ENCODE measurements around the gene OR13C5. TPM values are rescaled to one million over a fixed set of nuclear protein-coding genes. Genes with fewer than 3 reads are reported as not detected.
"Not testable (repeated sequence)": the region's sequence is repeated elsewhere in the genome, so short reads cannot be mapped to it uniquely, and the experiment has no call there.

OR13C5 gene
- polyA plus RNA-seq, 1 donor from 2014 or later = not detected

GRCh38 chr9:104604801-104605200, 5.6 kb upstream of the OR13C5 start:
- peaks cover 49% of the 10 kb centered on the region for H3K27me3 ChIP-seq (ENCODE audit: insufficient read depth, low read depth, low read length)
- no peak overlapping the region for H2AFZ ChIP-seq (ENCODE audit: low read depth, low read length)
- no peak overlapping the region for H3K9ac ChIP-seq (ENCODE audit: low read length)
- H3K4me2 ChIP-seq (ENCODE audit: low read length) = no peak overlapping the region
- no peaks in the 10 kb centered on the region for H3K9me3 ChIP-seq (ENCODE audit: low read length)
- no peaks in the 10 kb centered on the region for H3K79me2 ChIP-seq (replicated peaks; ENCODE audit: insufficient read depth, low read length)
- H3F3A ChIP-seq (ENCODE audit: insufficient read depth, low read length, poor library complexity, severe bottlenecking) = no peaks in the 10 kb centered on the region
- H3K4me3 ChIP-seq (ENCODE audit: low read length) = no peak overlapping the region
- no peak overlapping the region for H3K27ac ChIP-seq (ENCODE audit: low read length)
- TF ChIP-seq POLR2AphosphoS5 (IDR thresholded peaks at IDR 0.05) = no peak
- TF ChIP-seq SMC3 (conservative IDR thresholded peaks at IDR 0.05; ENCODE audit: poor library complexity) = no peak
- no peak for TF ChIP-seq CTCF (IDR thresholded peaks at IDR 0.05; ENCODE audit: poor library complexity, severe bottlenecking)
- TF ChIP-seq EZH2 (IDR thresholded peaks at IDR 0.05; ENCODE audit: borderline replicate concordance, insufficient read depth, low read length, poor library complexity, severe bottlenecking) = no peak
- TF ChIP-seq TAF1 (IDR thresholded peaks at IDR 0.05; ENCODE audit: low read depth) = no peak
- no peak for TF ChIP-seq RAD21 (conservative IDR thresholded peaks at IDR 0.05)
- TF ChIP-seq REST (IDR thresholded peaks at IDR 0.05; ENCODE audit: borderline replicate concordance) = no peak
- H4K20me1 ChIP-seq (ENCODE audit: insufficient read depth) = no peaks in the 10 kb centered on the region
- H3K36me3 ChIP-seq (ENCODE audit: insufficient read depth, low read length) = no peaks in the 10 kb centered on the region
- H3K9me2 ChIP-seq (ENCODE audit: insufficient read depth, low read length) = no peaks in the 10 kb centered on the region

DNA sequence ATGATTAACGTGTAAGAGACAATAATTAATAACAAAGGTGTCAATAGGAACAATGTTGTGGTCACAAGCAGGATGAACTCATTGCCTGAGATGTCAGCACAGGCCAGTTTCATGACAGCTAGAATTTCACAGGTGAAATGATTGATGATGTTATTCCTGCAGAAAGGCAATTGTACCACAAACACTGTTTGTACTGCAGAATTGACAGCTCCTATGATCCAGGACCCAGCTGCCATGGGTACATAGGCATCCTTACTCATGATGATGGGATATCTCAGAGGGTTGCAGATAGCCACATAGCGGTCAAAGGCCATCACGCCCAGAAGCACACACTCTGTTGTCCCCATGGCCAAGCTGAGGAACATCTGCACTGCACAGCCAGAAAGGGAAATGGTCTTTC, 464 bp downstream of the OR13C5 start:
- H3K4me3 ChIP-seq (ENCODE audit: low read length); H3F3A ChIP-seq (ENCODE audit: insufficient read depth, low read length, poor library complexity, severe bottlenecking); H3K9me2 ChIP-seq (ENCODE audit: insufficient read depth, low read length); H2AFZ ChIP-seq (ENCODE audit: low read depth, low read length); H3K9ac ChIP-seq (ENCODE audit: low read length); H3K79me2 ChIP-seq (replicated peaks; ENCODE audit: insufficient read depth, low read length); H3K36me3 ChIP-seq (ENCODE audit: insufficient read depth, low read length); H4K20me1 ChIP-seq (ENCODE audit: insufficient read depth); H3K4me2 ChIP-seq (ENCODE audit: low read length); H3K27ac ChIP-seq (ENCODE audit: low read length); H3K9me3 ChIP-seq (ENCODE audit: low read length): not testable (repeated sequence)
- H3K27me3 ChIP-seq (ENCODE audit: insufficient read depth, low read depth, low read length) = peaks cover 20% of the 10 kb centered on the region

DNA sequence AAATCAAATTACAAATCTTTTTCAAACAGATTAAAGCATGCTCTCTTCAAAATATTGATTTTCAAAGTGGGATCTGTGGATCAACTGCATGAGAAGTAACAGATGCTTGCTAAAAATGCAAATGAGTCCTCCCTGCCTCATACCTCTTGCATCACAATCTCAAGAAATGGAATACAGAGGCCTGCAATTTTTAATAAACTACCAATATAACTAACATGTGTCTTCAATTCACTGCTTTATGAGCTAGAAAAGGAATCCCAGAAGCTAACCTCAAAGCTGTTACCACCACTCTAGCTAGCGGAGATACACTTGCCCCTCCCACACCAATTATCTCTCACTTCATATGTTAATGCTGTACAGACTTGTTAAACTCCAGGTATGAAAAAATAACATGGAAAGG, 9.6 kb downstream of the OR13C5 start:
- Histone ChIP-seq H3K27me3 (ENCODE audit: insufficient read depth, low read depth, low read length) (no peaks in the 10 kb centered on the region), H2AFZ (ENCODE audit: low read depth, low read length) (no peak overlapping the region), H3K79me2 (replicated peaks; ENCODE audit: insufficient read depth, low read length) (no peaks in the 10 kb centered on the region), H3F3A (ENCODE audit: insufficient read depth, low read length, poor library complexity, severe bottlenecking) (no peaks in the 10 kb centered on the region), H3K9me3 (ENCODE audit: low read length) (no peaks in the 10 kb centered on the region), H3K27ac (ENCODE audit: low read length) (no peak overlapping the region), H4K20me1 (ENCODE audit: insufficient read depth) (no peaks in the 10 kb centered on the region), H3K4me2 (ENCODE audit: low read length) (no peak overlapping the region), H3K4me3 (ENCODE audit: low read length) (no peak overlapping the region), H3K9ac (ENCODE audit: low read length) (no peak overlapping the region), H3K9me2 (ENCODE audit: insufficient read depth, low read length) (no peaks in the 10 kb centered on the region), H3K36me3 (ENCODE audit: insufficient read depth, low read length) (no peaks in the 10 kb centered on the region)
- TF ChIP-seq CTCF (IDR thresholded peaks at IDR 0.05; ENCODE audit: poor library complexity, severe bottlenecking) (no peak), TAF1 (IDR thresholded peaks at IDR 0.05; ENCODE audit: low read depth) (no peak), MXI1 (conservative IDR thresholded peaks at IDR 0.05; ENCODE audit: poor library complexity, severe bottlenecking) (no peak), RAD21 (conservative IDR thresholded peaks at IDR 0.05) (no peak), SMC3 (conservative IDR thresholded peaks at IDR 0.05; ENCODE audit: poor library complexity) (no peak), EZH2 (IDR thresholded peaks at IDR 0.05; ENCODE audit: borderline replicate concordance, insufficient read depth, low read length, poor library complexity, severe bottlenecking) (no peak), REST (IDR thresholded peaks at IDR 0.05; ENCODE audit: borderline replicate concordance) (no peak), EP300 (conservative IDR thresholded peaks at IDR 0.05; ENCODE audit: poor library complexity, severe bottlenecking) (no peak), POLR2AphosphoS5 (IDR thresholded peaks at IDR 0.05) (no peak)

All from neural cell (in vitro differentiated cells).